GM12878 (cell line): ENCODE results near the gene AFTPH.

ENCODE experiments used
- IKZF2 ChIP-seq, 2 experiments: fragments of 450-650 bp; IDR thresholded peaks; 2 replicates each; pipeline ENCODE4 v1.6.1; 2017; ENCODE audit warnings: mild to moderate bottlenecking in 2 of 2, moderate library complexity in 2 of 2
- SMARCA5 ChIP-seq: fragments of 450-650 bp; IDR thresholded peaks from 2 replicates; pipeline ENCODE4 v1.6.1; 2017; ENCODE audit warnings: mild to moderate bottlenecking
- SMC3 ChIP-seq: IDR thresholded peaks from 2 replicates; pipeline ENCODE4 v1.6.1; 2011; ENCODE audit warnings: low read length, improper control_type of control experiment, borderline replicate concordance
- TARDBP ChIP-seq: IDR thresholded peaks from 2 replicates; pipeline ENCODE4 v1.6.1; 2016; ENCODE audit warnings: borderline replicate concordance

DNA sequence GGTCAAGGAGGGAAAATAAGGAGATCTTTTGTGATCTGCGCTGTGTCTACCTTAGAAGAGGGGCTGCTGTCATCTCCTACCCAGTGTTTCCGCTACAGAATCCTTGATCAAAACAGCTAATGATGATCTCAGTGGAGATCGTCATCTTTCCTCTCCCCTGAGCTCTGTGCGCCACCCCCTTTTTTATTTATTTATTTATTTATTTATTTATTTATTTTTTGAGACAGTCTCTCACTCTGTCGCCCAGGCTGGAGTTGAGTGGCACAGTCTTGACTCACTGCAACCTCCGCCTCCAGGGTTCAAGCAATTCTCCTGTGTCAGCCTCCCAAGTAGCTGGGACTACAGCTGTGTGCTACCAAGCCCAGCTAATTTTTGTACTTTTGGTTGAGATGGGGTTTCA, 74.1 kb downstream of the AFTPH start:
- no peak for TF ChIP-seq SMC3
- TF ChIP-seq IKZF2 (IDR thresholded peaks at IDR 0.05) = no peak
- TF ChIP-seq SMARCA5 = no peak
- TF ChIP-seq TARDBP = no peak
